ENCODE data around the gene TSPAN3. TPM values are rescaled to one million over a fixed set of nuclear protein-coding genes. Genes with fewer than 3 reads are reported as not detected.

TSPAN3 gene
- total and polyA plus RNA-seq, 4 donors = 339 to 494 (median 450) TPM

DNA sequence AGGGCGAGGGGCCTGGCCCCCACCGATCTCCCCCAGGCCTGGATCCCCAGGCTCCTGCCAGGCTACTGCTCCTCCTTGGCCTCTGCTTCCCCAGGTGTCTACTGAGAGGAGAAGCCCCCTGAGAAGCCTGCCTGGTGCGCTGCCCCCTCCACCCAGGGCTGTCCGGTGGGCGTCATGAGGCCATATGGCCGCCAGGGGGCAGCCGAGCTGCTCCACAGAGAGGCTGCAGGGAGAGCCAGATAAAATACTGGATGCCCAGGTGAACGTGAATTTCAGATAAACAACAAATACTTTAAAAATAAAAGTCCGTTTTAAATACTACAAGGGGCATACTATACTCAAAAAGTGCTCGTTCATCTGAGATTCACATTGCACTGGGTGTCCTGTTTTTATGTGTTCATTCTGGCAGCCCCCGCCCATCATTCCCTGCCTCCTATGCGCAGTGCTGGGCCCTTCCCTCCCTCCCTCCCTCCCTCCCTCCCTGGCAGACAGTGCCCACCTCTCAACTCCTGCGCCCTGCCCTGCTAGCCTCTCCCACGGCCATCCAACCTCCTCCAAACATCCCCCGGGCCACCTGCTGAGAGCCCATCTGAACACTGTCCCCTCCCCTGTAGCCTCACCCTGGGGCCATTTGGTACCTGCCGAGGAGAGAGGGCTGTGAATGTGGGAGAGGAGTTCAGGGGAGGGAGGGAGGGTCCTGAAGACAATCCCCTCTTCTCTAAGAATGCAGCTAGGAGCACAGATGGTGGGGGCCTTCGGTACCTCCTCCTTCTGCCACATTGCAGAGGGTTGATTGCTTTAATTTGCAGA lies 46.4 kb downstream of the TSPAN3 start:
- H3K4me3 ChIP-seq = no peak overlapping the region
- 42 to 59% methylated on average over 17 of the region's 17 CpGs for WGBS, 2 donors
- peak; percentile 52 to 66 (median 62) for DNase-seq
- H3K36me3 ChIP-seq (ENCODE audit: control insufficient read depth in 4 of 4, insufficient read depth in 4 of 4, low read length in 4 of 4) = peaks cover 0 to 1% (median 0%) of the 10 kb centered on the region in 4 donors
- H3K27ac ChIP-seq (ENCODE audit: low read depth in 1 of 2, low read length in 1 of 2) = no peak overlapping the region
- H3K4me1 ChIP-seq (ENCODE audit: control insufficient read depth in 5 of 5, insufficient read depth in 5 of 5, low read length in 5 of 5) = peaks cover 0 to 9% (median 0%) of the 10 kb centered on the region in 5 donors
- no peak overlapping the region for H3K9ac ChIP-seq (ENCODE audit: insufficient read depth in 1 of 2, low read length in 2 of 2)
- H3K27me3 ChIP-seq (ENCODE audit: control insufficient read depth in 3 of 3, insufficient read depth in 3 of 3, low read length in 2 of 3) = no peaks in the 10 kb centered on the region
- ATAC-seq (ENCODE audit: insufficient read depth, low FRiP score) = no peak
- no peaks in the 10 kb centered on the region for H3K9me3 ChIP-seq (ENCODE audit: control insufficient read depth in 4 of 4, insufficient read depth in 3 of 4, low read length in 3 of 4)
- peak; percentile 68 for TF ChIP-seq CTCF (IDR thresholded peaks at IDR 0.05; ENCODE audit: control extremely low read depth, extremely low read depth)

GRCh38 chr15:77023576-77024272 lies 47.2 kb downstream of the TSPAN3 start:
- H3K27ac ChIP-seq (ENCODE audit: low read depth in 1 of 2, low read length in 1 of 2) = no peak overlapping the region
- H3K27me3 ChIP-seq (ENCODE audit: control insufficient read depth in 3 of 3, insufficient read depth in 3 of 3, low read length in 2 of 3) = no peaks in the 10 kb centered on the region
- H3K9me3 ChIP-seq (ENCODE audit: control insufficient read depth in 4 of 4, insufficient read depth in 3 of 4, low read length in 3 of 4) = no peaks in the 10 kb centered on the region
- ATAC-seq (ENCODE audit: insufficient read depth, low FRiP score) (no peak), DNase-seq (no peak)
- WGBS, 2 donors = 66 to 79% methylated on average over 20 of the region's 20 CpGs
- no peaks in the 10 kb centered on the region for H3K36me3 ChIP-seq (ENCODE audit: control insufficient read depth in 4 of 4, insufficient read depth in 4 of 4, low read length in 4 of 4)
- no peak overlapping the region for H3K4me3 ChIP-seq
- peaks cover 0 to 8% (median 0%) of the 10 kb centered on the region in 5 donors for H3K4me1 ChIP-seq (ENCODE audit: control insufficient read depth in 5 of 5, insufficient read depth in 5 of 5, low read length in 5 of 5)
- H3K9ac ChIP-seq (ENCODE audit: insufficient read depth in 1 of 2, low read length in 2 of 2) = no peak overlapping the region
- no peak for TF ChIP-seq CTCF (IDR thresholded peaks at IDR 0.05; ENCODE audit: control extremely low read depth, extremely low read depth)

- Histone ChIP-seq H3K9ac (ENCODE audit: insufficient read depth in 1 of 2, low read length in 2 of 2) (no peak overlapping the region), H3K9me3 (ENCODE audit: control insufficient read depth in 4 of 4, insufficient read depth in 3 of 4, low read length in 3 of 4) (no peaks in the 10 kb centered on the region), H3K27ac (ENCODE audit: low read depth in 1 of 2, low read length in 1 of 2) (no peak overlapping the region), H3K4me1 (ENCODE audit: control insufficient read depth in 5 of 5, insufficient read depth in 5 of 5, low read length in 5 of 5) (peaks cover 0 to 2% (median 0%) of the 10 kb centered on the region in 5 donors), H3K27me3 (ENCODE audit: control insufficient read depth in 3 of 3, insufficient read depth in 3 of 3, low read length in 2 of 3) (no peaks in the 10 kb centered on the region), H3K36me3 (ENCODE audit: control insufficient read depth in 4 of 4, insufficient read depth in 4 of 4, low read length in 4 of 4) (no peaks in the 10 kb centered on the region), H3K4me3 (no peak overlapping the region)
- no peak for TF ChIP-seq CTCF (IDR thresholded peaks at IDR 0.05; ENCODE audit: control extremely low read depth, extremely low read depth)
- no peak for DNase-seq
- ATAC-seq (ENCODE audit: insufficient read depth, low FRiP score) = no peak
- 88 to 93% methylated on average over 14 of the region's 14 CpGs for WGBS, 2 donors
Observed at GRCh38 chr15:77022646-77023575, 48.0 kb downstream of the TSPAN3 start.

Data from lung (tissue), 12 donors.